ENCODE data around the gene NKD1. TPM values are rescaled to one million over a fixed set of nuclear protein-coding genes. Genes with fewer than 3 reads are reported as not detected.

NKD1 gene
- polyA plus RNA-seq, 3 donors, result 0.01 TPM; not detected in 2

DNA sequence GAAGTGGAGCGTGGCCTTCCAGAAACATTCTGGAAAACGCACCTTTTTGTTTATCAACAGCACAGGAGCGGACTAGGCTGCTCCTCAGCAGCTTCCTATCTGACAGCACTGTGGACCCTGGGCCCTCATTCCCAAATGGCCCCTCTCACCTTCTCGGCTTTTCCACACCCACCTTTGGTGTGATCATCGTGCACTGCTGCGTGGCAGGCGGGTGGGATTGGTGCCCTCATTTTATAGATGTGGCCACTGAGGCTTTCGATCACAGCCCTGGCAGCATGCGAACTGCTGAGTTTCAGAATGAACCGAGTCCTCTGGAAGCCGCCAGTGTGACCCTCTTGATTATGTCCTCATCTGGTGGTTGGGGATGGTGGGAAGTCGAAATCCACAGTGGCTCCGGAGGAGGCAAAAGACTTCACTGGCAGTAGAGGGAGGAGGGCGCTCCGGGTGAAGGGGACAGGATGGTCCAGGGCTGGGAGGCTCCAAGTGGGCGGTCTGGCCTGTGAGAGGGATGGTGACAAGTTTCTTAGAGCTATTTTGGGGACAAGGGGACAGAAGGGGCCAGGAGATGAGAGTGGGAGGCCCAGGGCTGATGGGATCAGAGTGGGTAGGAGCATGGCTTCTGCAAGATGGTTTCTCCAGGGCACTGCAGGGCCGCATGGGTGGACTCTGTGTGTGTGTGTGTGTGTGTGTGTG, 49.5 kb downstream of the NKD1 start:
- Mint-ChIP-seq H3K27me3 (ENCODE audit: low read depth in 3 of 3) (peaks cover 0 to 7% (median 2%) of the 10 kb centered on the region in 3 donors), H3K36me3 (no peaks in the 10 kb centered on the region), H3K4me1 (no peaks in the 10 kb centered on the region), H3K9me3 (no peaks in the 10 kb centered on the region), H3K27ac (no peak overlapping the region), H3K4me3 (no peak overlapping the region)
- Histone ChIP-seq H3K9me3 (replicated peaks in 1 of 2; ENCODE audit: control insufficient read depth in 1 of 2, insufficient read depth in 1 of 2, low read length in 2 of 2) (no peaks in the 10 kb centered on the region), H4K20me1 (ENCODE audit: insufficient read depth, low read length) (no peaks in the 10 kb centered on the region), H3K4me3 (replicated peaks in 1 of 3; ENCODE audit: low read depth in 2 of 3, low read length in 3 of 3) (no peak overlapping the region), H3K79me2 (ENCODE audit: insufficient read depth, low read length) (no peaks in the 10 kb centered on the region), H3K36me3 (replicated peaks in 1 of 2; ENCODE audit: control insufficient read depth in 1 of 2, insufficient read depth in 2 of 2, low read length in 2 of 2) (no peaks in the 10 kb centered on the region), H3K4me1 (ENCODE audit: control insufficient read depth in 1 of 2, insufficient read depth in 2 of 2, low read length in 2 of 2) (no peaks in the 10 kb centered on the region), H2AFZ (ENCODE audit: insufficient read depth, low read depth, low read length, poor library complexity, severe bottlenecking) (no peak overlapping the region), H3K27ac (ENCODE audit: low read depth in 1 of 2, low read length in 2 of 2) (no peak overlapping the region), H3K27me3 (ENCODE audit: control insufficient read depth in 2 of 2, insufficient read depth in 2 of 2, low read length in 2 of 2) (no peaks in the 10 kb centered on the region), H3K4me2 (replicated peaks; ENCODE audit: extremely low read depth, low read length, poor library complexity, severe bottlenecking) (no peak overlapping the region), H3K9ac (ENCODE audit: insufficient read depth, low read length, poor library complexity, severe bottlenecking) (no peak overlapping the region)
- no peak for DNase-seq
- intact Hi-C loops (cut with micrococcal nuclease), result no loop called here
- TF ChIP-seq, protein P1, sequence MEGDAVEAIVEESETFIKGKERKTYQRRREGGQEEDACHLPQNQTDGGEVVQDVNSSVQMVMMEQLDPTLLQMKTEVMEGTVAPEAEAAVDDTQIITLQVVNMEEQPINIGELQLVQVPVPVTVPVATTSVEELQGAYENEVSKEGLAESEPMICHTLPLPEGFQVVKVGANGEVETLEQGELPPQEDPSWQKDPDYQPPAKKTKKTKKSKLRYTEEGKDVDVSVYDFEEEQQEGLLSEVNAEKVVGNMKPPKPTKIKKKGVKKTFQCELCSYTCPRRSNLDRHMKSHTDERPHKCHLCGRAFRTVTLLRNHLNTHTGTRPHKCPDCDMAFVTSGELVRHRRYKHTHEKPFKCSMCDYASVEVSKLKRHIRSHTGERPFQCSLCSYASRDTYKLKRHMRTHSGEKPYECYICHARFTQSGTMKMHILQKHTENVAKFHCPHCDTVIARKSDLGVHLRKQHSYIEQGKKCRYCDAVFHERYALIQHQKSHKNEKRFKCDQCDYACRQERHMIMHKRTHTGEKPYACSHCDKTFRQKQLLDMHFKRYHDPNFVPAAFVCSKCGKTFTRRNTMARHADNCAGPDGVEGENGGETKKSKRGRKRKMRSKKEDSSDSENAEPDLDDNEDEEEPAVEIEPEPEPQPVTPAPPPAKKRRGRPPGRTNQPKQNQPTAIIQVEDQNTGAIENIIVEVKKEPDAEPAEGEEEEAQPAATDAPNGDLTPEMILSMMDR (IDR thresholded peaks at IDR 0.05), result no peak
- 94% methylated on average over 17 of the region's 17 CpGs for WGBS (ENCODE audit: insufficient coverage)

DNA sequence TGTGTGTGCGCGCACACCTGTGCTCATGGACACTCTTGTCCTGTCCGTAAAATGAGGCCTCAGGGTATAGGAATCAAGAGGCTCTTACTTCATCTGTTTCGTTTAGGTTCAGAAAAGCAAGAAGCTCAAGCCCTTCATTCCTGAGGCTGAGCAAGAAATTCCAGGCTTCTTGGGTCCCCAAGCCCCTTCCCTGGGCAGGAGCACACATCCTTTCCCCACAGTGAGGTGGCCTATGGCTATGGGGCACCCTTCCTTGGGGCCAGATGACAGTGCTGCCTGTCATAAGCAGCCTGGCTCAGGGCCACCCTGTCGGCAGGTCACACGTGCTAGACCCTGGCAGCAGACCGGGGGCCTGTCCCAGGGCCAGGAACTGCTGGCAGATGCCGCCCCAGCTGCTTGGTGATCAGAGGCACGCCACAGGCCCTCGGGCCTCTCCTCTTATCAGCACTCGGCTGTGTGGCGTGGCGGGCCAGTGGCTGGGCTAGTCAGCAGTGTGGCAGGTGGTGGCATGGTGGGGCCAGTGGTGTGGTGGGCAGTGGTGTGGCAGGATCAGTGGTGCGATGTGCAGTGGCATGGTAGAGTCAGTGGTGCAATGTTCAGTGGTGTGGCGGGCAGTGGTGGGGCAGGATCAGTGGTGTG, 50.2 kb downstream of the NKD1 start:
- intact Hi-C loops (cut with micrococcal nuclease), result no loop called here
- WGBS (ENCODE audit: insufficient coverage), result 97% methylated on average over 15 of the region's 15 CpGs
- Mint-ChIP-seq H3K36me3 (no peaks in the 10 kb centered on the region), H3K4me3 (peak overlapping the region in 1 of 2 donors; percentile 31), H3K9me3 (peaks cover 0 to under 1% (median 0%) of the 10 kb centered on the region in 7 donors), H3K27ac (no peak overlapping the region), H3K4me1 (no peaks in the 10 kb centered on the region), H3K27me3 (ENCODE audit: low read depth in 3 of 3) (peaks cover under 1 to 3% (median 2%) of the 10 kb centered on the region in 3 donors)
- TF ChIP-seq, protein P1 (IDR thresholded peaks at IDR 0.05), result no peak
- no peak overlapping the region for H3K27ac ChIP-seq (ENCODE audit: low read depth in 1 of 2, low read length in 2 of 2)
- no peaks in the 10 kb centered on the region for H3K36me3 ChIP-seq (replicated peaks in 1 of 2; ENCODE audit: control insufficient read depth in 1 of 2, insufficient read depth in 2 of 2, low read length in 2 of 2)
- H3K9ac ChIP-seq (ENCODE audit: insufficient read depth, low read length, poor library complexity, severe bottlenecking), result no peak overlapping the region
- no peak overlapping the region for H3K4me3 ChIP-seq (replicated peaks in 1 of 3; ENCODE audit: low read depth in 2 of 3, low read length in 3 of 3)
- no peak for DNase-seq
- H4K20me1 ChIP-seq (ENCODE audit: insufficient read depth, low read length), result no peaks in the 10 kb centered on the region
- H3K79me2 ChIP-seq (ENCODE audit: insufficient read depth, low read length), result no peaks in the 10 kb centered on the region
- no peak overlapping the region for H2AFZ ChIP-seq (ENCODE audit: insufficient read depth, low read depth, low read length, poor library complexity, severe bottlenecking)
- H3K27me3 ChIP-seq (ENCODE audit: control insufficient read depth in 2 of 2, insufficient read depth in 2 of 2, low read length in 2 of 2), result no peaks in the 10 kb centered on the region
- no peak overlapping the region for H3K4me2 ChIP-seq (replicated peaks; ENCODE audit: extremely low read depth, low read length, poor library complexity, severe bottlenecking)
- H3K9me3 ChIP-seq (replicated peaks in 1 of 2; ENCODE audit: control insufficient read depth in 1 of 2, insufficient read depth in 1 of 2, low read length in 2 of 2), result no peaks in the 10 kb centered on the region
- no peaks in the 10 kb centered on the region for H3K4me1 ChIP-seq (ENCODE audit: control insufficient read depth in 1 of 2, insufficient read depth in 2 of 2, low read length in 2 of 2)
